GM19395 (cell line): ENCODE measurements around the gene STAT2.
"Not testable (repeated sequence)": the region's sequence is repeated elsewhere in the genome, so short reads cannot be mapped to it uniquely, and the experiment has no call there.

Experiments
- ATAC-seq: cut with Tn5 transposase; IDR thresholded peaks from one replicate; pipeline ENCODE4 v1.9.1; 2021; ENCODE audit warnings: mild to moderate bottlenecking, moderate library complexity; ENCODE audit not compliant: unreplicated experiment

Gene STAT2

DNA sequence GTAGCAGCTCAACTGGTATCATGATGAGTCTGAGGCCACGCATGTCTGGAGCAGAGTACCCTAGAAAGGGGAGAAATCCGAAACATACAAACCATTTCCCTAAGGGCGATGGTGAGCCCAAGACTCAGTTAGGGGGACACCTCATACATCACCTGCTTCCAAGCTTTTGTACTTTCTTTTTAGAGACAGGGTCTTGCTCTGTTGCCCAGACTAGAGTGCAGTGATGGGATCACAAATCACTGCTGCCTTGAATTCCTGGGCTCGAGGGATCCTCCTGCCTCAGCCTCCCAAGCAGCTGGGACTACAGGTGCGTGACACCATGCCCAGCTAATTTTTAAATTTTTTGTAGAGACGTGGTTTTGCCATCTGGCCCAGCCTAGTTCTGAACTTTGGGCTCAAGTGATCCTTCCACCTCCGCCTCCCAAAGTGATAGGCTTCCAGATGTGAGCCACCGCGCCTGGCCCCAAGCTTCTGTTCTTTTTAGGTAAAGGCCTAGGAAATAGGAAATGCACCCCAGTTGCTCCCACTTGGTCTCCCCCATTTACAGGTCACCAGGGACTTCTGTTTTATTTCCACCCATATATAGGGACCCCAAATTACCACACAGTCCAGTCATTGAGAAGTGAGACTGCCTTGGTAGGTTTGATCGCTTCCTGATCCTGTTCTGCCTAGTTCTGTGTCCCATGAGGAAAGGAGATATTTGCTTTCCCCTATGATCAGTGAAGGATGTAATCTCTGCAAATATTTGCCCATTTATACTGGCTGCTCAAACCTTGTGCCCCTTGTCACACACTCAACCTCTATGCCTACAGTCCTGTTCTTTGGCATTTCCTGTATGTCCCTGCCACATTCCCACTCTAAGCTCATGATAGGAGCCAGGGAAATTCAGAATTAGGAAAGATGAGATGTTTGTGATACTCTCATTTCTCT lies 2.5 kb upstream of the STAT2 start, which contains the start of gene APOF:
Gene APOF (minus strand): TSS at position 728 of the 930 bp plus-strand sequence. CDS start 112 bp downstream, at position 616.
- no peak for ATAC-seq

DNA sequence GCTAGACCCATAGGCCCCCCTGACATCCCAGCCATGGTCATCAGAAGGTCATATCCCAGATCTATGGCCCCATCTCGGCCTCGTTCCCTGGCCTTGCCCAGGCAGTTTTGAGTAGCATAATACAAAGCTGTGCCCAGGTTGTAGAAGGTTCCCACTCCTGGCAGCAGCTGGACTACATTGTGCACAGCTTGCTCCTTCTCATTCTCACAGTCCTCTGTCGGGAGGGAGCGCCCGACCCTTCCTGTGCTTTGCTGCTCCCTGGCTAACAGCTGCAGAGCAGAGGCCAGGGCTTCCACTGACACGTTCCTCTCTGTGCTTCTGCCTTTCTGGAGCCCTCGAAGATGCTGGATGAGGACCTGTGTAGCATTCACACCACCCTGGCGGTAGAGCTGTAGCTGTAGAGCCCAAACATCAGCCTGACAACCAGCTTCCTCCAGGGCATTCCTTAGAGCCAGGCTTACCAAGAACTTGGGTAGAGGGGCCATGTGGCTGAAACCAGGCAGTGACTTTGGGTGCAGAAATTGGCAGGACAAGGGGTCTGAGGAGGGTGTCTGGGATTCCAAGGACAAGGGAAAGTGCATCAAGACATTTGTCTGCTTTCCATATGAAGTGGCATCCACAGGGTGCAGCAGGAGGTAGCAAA lies 1.7 kb upstream of the STAT2 start:
- ATAC-seq: no peak

DNA sequence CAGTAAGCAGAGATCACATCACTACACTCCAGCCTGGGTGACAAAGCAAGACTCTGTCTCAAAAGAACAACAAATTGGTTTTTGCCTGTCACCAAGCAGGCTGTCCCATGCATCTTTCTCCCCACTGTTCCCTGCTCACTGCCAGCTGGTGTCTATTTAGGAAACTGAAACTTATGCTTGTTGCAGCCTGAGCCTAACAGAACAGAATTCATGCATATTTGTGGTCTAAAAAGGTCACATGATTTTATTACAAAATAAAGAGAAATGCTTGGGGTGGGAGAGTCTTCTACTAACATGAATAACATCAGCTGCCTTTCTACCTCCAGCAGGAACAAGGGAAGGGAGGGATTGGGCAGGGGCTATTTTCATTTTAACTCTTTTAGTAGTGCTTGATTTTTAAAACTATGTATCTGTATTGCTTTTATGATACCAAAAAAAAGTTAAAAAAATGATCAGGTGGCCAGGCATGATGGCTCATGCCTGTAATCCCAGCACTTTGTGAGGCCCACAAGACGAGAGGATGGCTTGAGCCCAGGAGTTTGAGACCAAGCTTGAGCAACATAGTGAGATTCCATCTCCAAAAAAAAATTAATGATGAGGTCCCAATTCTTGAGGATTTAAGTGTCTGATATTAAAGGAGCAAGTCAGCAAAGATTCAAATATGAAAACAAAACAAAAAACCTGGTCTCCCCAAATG lies 923 bp downstream of the STAT2 start:
- ATAC-seq: no peak

DNA sequence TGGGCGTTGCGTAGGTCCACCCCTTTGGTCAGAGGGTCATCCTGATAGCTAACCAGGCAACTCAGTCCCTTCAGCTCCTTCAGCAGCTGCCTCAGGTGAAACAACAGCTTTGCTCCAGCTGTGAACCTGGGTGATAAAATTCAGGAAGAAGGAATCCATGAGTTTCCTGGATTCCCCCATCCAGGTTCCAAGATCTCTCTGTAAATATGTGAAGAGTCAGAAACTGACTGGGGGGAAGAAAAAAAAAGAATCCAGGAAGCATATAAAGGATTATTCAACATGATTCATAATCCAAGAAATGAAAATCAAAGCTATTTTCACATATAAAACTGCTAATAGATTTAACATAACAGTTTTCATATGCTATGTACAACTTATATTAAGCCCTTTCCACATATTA lies 8.6 kb downstream of the STAT2 start:
- no peak for ATAC-seq

DNA sequence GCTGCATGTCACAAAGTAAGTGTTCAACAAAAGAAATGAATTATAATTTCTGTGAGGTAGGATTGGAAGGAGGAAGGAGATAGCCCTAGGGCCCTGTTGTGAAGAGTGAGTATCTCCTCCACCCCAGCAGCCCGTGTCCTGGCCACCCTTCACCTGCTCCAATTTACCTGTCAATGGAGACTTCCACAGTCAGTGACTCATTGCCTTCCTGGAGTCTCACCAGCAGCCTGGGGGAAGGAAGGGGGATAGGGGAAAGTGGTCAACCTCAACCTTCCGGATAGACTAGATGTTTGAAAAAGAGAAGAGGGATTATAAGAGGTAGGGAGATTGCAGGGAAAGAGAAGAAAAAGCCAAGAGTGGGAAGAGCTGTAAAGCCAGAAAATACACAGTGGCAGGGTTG lies 9.2 kb downstream of the STAT2 start:
- ATAC-seq: no peak

DNA sequence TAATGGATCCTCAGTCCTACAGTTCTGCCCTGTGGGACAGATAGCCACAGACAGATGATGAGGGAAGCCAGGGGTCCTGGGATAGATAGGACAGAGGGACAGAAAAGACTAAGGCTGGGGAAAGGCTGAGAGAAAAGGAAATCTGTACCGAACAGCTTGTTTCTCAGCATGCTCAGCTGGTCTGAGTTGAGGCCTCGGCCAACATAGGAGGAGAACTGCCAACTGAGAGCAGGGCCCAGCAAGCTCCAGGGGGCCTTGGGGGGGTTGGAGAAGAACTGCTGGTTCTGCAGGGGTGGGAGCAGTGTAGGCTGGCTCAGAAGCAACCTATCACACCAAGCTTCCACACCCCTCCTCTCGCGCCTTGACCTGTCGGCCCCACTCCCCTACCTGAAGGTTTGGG lies 11.1 kb downstream of the STAT2 start:
- no peak for ATAC-seq

DNA sequence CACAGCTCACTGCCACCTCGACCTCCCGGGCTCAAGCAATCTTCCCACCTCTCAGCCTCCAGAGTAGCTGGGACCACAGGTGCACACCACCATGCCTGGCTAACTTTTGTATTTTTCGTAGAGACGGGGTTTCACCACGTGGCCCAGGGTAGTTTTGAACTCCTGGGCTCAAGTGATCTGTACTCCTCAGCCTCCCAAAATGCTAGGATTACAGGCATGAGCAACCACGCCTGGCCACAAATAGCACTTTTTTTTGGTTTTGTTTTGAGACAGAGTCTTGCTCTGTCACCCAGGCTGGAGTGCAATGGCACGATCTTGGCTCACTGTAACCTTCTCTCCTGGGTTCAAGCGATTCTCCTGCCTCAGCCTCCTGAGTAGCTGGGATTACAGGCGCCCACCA lies 12.7 kb downstream of the STAT2 start:
- not testable (repeated sequence) for ATAC-seq

DNA sequence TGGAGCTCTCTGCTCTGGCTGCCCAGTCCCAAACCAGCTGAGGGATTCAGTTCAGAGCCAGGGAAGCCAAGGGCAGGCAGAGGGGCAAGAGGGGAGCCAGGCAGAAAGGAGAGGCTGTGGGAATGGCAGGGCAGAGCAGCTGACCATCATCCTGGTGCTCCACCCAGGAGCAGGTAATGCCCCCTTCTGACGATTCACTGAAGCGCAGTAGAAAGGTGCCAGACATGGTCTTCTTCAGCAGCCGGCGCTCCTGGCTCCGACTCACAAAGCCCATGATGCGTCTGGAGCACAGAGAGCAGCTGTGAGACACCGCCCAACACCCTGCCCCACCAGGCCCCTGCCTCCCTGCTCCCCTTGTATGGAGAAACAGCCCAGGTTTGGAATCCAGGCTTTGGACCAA lies 13.2 kb downstream of the STAT2 start:
- no peak for ATAC-seq

DNA sequence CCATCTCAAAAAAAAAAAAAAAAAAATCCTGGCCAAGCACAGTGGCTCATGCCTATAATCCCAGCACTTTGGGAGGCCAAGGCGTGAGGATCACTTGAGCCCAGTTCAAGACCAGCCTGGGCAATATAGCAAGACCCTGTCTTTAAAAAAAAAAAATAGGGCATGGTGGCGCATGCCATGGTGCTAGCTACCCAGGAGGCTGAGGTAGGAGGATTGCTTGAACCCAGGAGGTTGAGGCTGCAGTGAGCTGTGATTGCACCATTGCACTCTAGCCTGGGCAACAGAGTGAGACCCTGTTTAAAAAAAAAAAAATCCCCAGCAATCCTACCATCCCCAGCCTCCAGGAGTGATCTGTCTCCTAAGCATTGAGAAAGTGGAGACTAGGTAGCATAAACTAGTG lies 17.6 kb downstream of the STAT2 start:
- ATAC-seq: not testable (repeated sequence)

DNA sequence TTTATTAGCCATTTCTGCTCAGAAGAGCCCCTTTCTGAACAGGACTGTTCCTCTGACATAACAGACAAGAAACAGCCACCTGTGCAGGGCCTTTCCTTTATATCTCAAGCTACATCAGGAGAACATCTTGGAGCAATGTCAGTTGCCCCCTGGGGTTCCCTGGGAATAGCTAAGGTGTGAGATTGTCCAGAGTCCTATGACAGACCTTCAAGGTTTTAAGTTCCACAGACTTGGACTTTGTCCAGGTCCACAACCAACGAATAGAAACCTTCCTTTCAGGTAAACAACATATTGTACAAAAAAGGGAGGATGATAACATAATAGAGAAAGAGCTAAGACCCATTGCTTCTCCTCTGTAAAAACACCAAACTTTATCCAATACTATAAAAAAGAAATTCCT lies 18.3 kb downstream of the STAT2 start:
- ATAC-seq: no peak

DNA sequence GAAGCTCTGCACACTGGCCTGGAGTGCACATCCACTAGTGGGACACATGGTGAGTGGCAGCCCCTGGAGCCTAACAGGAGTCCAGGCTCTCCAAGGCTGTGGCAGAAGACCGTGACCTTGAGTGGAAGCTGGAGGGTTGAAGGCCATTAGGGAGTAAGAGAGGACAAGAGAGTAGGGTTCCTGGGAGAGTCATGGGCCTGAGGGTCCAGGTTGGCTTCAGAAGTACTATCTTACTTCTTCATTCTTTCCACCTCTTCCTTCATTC lies 20.8 kb downstream of the STAT2 start:
- ATAC-seq: no peak

DNA sequence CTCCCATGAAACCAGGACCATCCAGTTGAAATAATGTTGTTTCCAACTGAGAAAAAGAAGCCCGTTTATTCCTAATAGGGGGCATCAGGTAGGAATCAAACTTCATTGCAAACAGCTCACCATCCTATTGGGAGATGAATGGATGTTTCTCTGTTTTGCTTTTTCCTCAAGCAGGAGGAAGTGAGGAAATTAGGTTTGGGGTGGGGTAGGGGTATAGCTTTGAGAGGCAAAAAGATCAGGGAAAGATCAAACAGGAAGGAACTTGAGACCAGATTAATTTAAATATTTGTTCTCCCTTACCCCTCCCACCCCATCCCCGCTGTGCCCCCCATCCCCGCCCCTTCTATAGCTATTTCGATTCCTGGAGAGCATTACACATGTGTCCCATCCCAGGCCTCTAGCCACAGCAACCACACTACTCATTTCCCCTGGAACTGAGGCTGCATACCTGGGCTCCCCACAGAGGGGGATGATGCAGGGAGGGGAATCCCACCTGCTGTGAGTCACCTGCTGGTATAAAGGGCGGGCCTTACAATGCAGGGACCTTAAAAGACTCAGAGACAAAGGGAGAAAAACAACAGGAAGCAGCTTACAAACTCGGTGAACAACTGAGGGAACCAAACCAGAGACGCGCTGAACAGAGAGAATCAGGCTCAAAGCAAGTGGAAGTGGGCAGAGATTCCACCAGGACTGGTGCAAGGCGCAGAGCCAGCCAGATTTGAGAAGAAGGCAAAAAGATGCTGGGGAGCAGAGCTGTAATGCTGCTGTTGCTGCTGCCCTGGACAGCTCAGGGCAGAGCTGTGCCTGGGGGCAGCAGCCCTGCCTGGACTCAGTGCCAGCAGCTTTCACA lies 21.4 kb downstream of the STAT2 start, which contains the start of gene IL23A:
Gene IL23A (plus strand): TSS at position 577 of the 850 bp plus-strand sequence. CDS start 161 bp downstream, at position 738.
- no peak for ATAC-seq

DNA sequence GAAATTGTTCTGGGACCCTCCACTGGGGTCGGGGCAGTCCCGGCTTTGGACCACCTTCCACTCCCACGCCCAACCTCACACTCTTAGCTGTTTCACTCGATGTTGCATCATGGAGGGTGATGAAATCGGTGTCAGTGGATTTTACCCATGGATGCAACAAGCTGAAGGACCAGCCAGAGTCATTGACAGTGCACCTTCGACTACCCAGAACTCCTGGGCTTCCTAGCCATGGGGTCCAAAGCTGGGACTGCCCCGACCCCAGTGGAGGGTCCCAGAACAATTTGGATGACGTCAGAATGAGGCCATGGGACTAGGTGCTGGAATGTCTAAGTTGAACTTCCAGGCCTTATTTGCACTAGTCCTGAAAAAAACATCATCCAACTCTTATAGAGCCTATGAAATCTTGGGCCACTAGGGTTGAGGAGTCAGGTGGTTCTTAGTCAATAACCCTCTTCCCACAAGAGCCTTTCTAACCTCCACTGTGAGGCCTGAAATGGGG lies 22.1 kb downstream of the STAT2 start:
- ATAC-seq: no peak

DNA sequence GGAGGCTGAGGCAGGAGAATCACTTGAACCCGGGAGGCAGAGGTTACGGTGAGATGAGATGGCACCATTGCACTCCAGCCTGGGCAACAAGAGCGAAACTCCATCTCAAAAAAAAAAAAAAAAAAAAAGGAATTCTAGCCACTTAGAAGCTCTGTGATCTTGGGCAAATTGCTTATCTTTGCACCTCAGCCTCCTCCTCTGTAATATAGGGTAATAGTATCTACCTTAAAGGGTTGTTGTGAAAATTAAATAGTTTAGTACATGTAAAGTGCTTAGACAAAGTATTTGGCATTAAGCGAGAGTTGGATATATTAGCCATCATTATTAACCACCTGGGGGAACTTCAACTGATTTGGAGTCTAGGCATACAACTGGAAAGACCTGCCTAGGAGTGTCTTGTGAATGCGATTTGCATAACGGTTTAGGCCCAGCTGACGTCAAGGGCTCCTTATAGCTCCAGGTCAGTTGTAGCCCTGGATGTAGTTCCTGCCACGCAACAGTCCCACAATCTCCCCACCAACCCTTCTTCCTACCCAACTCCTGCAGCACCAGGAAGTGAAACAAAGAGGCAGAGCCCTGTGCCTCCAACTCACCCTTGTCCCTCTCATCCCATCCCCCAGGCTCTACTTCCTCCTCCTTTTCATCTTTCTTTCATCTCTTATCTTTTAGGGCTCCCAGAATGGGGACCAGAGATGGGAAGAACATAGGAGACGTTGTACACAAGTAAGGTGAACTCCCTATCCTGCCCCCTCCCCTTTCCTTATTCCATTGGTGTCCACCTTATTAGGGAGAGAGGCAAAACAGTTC lies 23.3 kb downstream of the STAT2 start:
- no peak for ATAC-seq

DNA sequence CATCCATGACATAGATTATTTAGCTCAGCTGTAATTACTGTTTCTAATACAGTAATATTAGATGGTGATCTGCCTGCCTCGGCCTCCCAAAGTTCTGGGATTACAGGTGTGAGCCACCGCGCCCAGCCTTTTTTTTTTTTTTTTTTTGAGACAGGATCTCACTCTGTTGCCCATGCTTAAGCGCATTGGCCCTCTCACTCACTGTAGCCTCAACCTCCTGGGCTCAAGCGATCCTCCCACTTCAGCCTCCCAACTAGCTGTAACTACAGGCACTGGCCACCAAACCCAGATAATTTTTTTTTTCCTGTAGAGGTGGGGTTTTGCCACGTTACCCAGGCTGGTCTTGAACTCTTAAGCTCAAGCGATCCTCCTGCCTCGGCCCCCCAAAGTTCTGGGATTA lies 24.4 kb downstream of the STAT2 start:
- ATAC-seq: not testable (repeated sequence)

DNA sequence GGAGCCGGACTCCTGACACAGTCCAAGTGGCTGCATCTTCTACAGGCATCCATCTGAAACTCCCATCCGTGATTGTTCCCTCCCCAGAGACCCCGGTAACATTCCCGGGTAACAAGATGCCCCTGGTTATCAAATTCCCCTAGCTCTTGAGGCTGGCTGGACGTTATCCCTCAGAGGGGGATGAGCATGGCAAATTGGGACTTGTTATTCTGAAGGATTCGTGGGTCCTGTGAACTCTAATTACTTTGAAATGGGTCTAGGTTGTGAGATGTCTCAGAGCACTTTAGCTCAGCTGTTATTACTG lies 25.5 kb downstream of the STAT2 start:
- no peak for ATAC-seq

DNA sequence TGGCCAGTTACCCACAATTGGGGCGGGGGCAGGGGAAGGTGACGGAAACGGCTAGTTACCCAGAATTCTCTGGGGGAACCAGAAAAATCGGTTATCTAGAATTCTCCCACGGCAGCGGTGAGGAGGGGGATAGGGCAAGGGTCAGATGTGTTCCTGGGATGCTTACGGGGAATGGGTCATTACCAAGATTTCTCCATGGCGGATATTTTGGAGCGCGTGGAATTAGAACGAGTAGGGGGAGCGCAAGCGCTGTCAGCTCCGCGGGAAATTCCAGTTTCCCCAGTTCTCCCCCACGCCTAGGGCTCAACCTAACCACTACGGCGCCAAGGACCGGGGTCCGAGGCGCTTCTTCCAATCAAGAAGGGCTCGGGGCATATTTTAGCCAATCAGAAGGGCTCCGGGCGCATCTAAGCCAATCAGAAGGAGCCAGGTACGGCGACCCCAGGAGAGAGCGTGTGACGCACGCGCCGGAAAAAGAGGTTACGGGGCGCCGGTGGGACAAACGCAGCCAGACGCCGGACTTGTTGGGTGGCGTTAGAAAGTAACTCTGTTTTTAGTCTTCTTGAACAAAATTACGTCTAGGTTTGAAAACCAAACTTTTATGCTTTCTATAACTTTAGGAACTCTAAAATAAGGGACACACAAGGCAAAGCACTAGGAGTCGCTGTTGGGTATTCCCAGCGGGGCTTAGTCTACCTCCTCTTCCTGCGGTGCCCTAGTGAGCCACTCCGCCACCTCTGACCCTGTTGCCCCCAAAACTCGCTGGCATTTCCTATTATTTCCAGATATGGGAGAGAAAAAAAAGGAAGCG lies 26.0 kb downstream of the STAT2 start, which contains the start of gene PAN2:
Gene PAN2 (minus strand): TSS at position 322 of the 811 bp plus-strand sequence. CDS start 906 bp downstream, outside the sequence.
- peak; percentile 94 for ATAC-seq

DNA sequence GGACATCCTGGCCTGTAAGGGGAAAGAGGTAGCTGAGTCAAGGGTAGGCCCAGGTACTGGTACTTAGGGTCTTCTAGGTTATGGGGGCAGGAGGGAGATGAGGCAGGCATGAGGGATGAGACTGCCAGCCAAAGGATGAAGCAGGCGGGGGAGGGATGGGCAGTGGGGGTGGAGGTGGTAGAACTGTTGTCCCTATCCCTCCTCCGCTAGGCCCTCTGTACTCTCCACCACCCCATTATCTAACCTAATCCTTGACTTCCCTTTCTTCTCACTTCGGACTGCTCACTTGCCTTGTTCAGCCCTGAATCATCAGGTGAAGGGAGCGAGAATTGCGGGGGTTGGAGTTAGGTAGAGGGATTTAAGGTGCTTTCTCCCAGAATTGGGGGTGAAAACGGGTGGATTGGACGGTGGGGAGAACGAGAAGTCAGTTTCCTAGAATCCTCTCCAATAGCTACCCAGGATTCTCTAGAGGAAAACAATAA lies 26.7 kb downstream of the STAT2 start:
- ATAC-seq: peak; percentile 5
